Measurements from ENCODE around the gene EFEMP1. TPM values are rescaled to one million over a fixed set of nuclear protein-coding genes. Genes with fewer than 3 reads are reported as not detected.

The EFEMP1 gene
- total RNA-seq, 1 experiment from 2014 or later = 3.2 TPM

GRCh38 chr2:55877087-55877436 lies 46.5 kb downstream of the EFEMP1 start:
- Histone ChIP-seq H4K20me1 (ENCODE audit: insufficient read depth, low read depth, low read length) (no peaks in the 10 kb centered on the region), H2AFZ (ENCODE audit: low read length) (no peak overlapping the region), H3K27ac (ENCODE audit: low read length) (no peak overlapping the region), H3K9me2 (replicated peaks; ENCODE audit: insufficient read depth, low read length) (no peaks in the 10 kb centered on the region), H3K27me3 (ENCODE audit: low read length) (no peaks in the 10 kb centered on the region), H3K79me2 (ENCODE audit: low read length) (no peaks in the 10 kb centered on the region), H3K4me1 (ENCODE audit: low read length) (peaks cover 2% of the 10 kb centered on the region; the same call in 1 of the 2 replicates), H3K9me3 (ENCODE audit: low read length) (no peaks in the 10 kb centered on the region), H3K4me2 (ENCODE audit: low read depth, low read length, poor library complexity, severe bottlenecking) (no peak overlapping the region), H3K4me3 (ENCODE audit: low read length) (no peak overlapping the region), H3K36me3 (ENCODE audit: insufficient read depth, low read length) (no peaks in the 10 kb centered on the region), H3K9ac (ENCODE audit: low read length) (no peak overlapping the region)
- no peak for DNase-seq

- Histone ChIP-seq H3K9me2 (replicated peaks; ENCODE audit: insufficient read depth, low read length) (no peaks in the 10 kb centered on the region), H3K4me3 (ENCODE audit: low read length) (no peak overlapping the region), H3K9me3 (ENCODE audit: low read length) (no peaks in the 10 kb centered on the region), H3K27ac (ENCODE audit: low read length) (no peak overlapping the region), H3K4me1 (ENCODE audit: low read length) (peaks cover 6% of the 10 kb centered on the region), H3K79me2 (ENCODE audit: low read length) (no peaks in the 10 kb centered on the region), H4K20me1 (ENCODE audit: insufficient read depth, low read depth, low read length) (no peaks in the 10 kb centered on the region), H2AFZ (ENCODE audit: low read length) (no peak overlapping the region), H3K27me3 (ENCODE audit: low read length) (no peaks in the 10 kb centered on the region), H3K4me2 (ENCODE audit: low read depth, low read length, poor library complexity, severe bottlenecking) (no peak overlapping the region), H3K36me3 (ENCODE audit: insufficient read depth, low read length) (no peaks in the 10 kb centered on the region), H3K9ac (ENCODE audit: low read length) (no peak overlapping the region)
- DNase-seq = no peak
These were observed 47.0 kb downstream of the EFEMP1 start for GRCh38 chr2:55876429-55877086.

GRCh38 chr2:55875434-55876135 lies 48.0 kb downstream of the EFEMP1 start:
- H3K9ac ChIP-seq (ENCODE audit: low read length) = no peak overlapping the region
- H3K4me1 ChIP-seq (ENCODE audit: low read length) = peaks cover 12% of the 10 kb centered on the region
- no peak overlapping the region for H3K4me3 ChIP-seq (ENCODE audit: low read length)
- H3K9me2 ChIP-seq (replicated peaks; ENCODE audit: insufficient read depth, low read length) = no peaks in the 10 kb centered on the region
- no peaks in the 10 kb centered on the region for H4K20me1 ChIP-seq (ENCODE audit: insufficient read depth, low read depth, low read length)
- H3K27ac ChIP-seq (ENCODE audit: low read length) = no peak overlapping the region
- no peak overlapping the region for H2AFZ ChIP-seq (ENCODE audit: low read length)
- no peaks in the 10 kb centered on the region for H3K36me3 ChIP-seq (ENCODE audit: insufficient read depth, low read length)
- H3K9me3 ChIP-seq (ENCODE audit: low read length) = no peaks in the 10 kb centered on the region
- no peak for DNase-seq
- no peak overlapping the region for H3K4me2 ChIP-seq (ENCODE audit: low read depth, low read length, poor library complexity, severe bottlenecking)
- no peaks in the 10 kb centered on the region for H3K79me2 ChIP-seq (ENCODE audit: low read length)
- H3K27me3 ChIP-seq (ENCODE audit: low read length) = no peaks in the 10 kb centered on the region

- H4K20me1 ChIP-seq (ENCODE audit: insufficient read depth, low read depth, low read length) = no peaks in the 10 kb centered on the region
These were observed 49.2 kb downstream of the EFEMP1 start for GRCh38 chr2:55874338-55874737.

GRCh38 chr2:55871637-55872036 lies 51.9 kb downstream of the EFEMP1 start:
- Histone ChIP-seq H3K4me3 (ENCODE audit: low read length) (no peak overlapping the region), H2AFZ (ENCODE audit: low read length) (no peak overlapping the region), H3K27me3 (ENCODE audit: low read length) (no peaks in the 10 kb centered on the region), H3K9me2 (replicated peaks; ENCODE audit: insufficient read depth, low read length) (no peaks in the 10 kb centered on the region), H3K4me2 (ENCODE audit: low read depth, low read length, poor library complexity, severe bottlenecking) (peak overlapping the region; percentile 9), H3K36me3 (ENCODE audit: insufficient read depth, low read length) (no peaks in the 10 kb centered on the region), H3K27ac (ENCODE audit: low read length) (no peak overlapping the region), H3K9me3 (ENCODE audit: low read length) (no peaks in the 10 kb centered on the region), H3K9ac (ENCODE audit: low read length) (no peak overlapping the region), H3K79me2 (ENCODE audit: low read length) (no peaks in the 10 kb centered on the region), H4K20me1 (ENCODE audit: insufficient read depth, low read depth, low read length) (no peaks in the 10 kb centered on the region), H3K4me1 (ENCODE audit: low read length) (peaks cover 12% of the 10 kb centered on the region)
- DNase-seq = peak; percentile 77

More at GRCh38 chr2:55874338-55874737, 49.2 kb downstream of the EFEMP1 start:
- Histone ChIP-seq H3K4me2 (ENCODE audit: low read depth, low read length, poor library complexity, severe bottlenecking) (no peak overlapping the region), H3K9me3 (ENCODE audit: low read length) (no peaks in the 10 kb centered on the region), H3K4me1 (ENCODE audit: low read length) (peaks cover 12% of the 10 kb centered on the region), H2AFZ (ENCODE audit: low read length) (no peak overlapping the region), H3K4me3 (ENCODE audit: low read length) (no peak overlapping the region), H3K9me2 (replicated peaks; ENCODE audit: insufficient read depth, low read length) (no peaks in the 10 kb centered on the region), H3K36me3 (ENCODE audit: insufficient read depth, low read length) (no peaks in the 10 kb centered on the region), H3K27me3 (ENCODE audit: low read length) (no peaks in the 10 kb centered on the region), H3K79me2 (ENCODE audit: low read length) (no peaks in the 10 kb centered on the region), H3K27ac (ENCODE audit: low read length) (no peak overlapping the region), H3K9ac (ENCODE audit: low read length) (no peak overlapping the region)
- no peak for DNase-seq

- H3K9me2 ChIP-seq (replicated peaks; ENCODE audit: insufficient read depth, low read length) = no peaks in the 10 kb centered on the region
These were observed 53.8 kb downstream of the EFEMP1 start for GRCh38 chr2:55869637-55870325.

GRCh38 chr2:55865096-55865835 lies 58.3 kb downstream of the EFEMP1 start:
- Histone ChIP-seq H3K79me2 (ENCODE audit: low read length) (no peaks in the 10 kb centered on the region), H3K4me2 (ENCODE audit: low read depth, low read length, poor library complexity, severe bottlenecking) (no peak overlapping the region), H3K36me3 (ENCODE audit: insufficient read depth, low read length) (no peaks in the 10 kb centered on the region), H3K9ac (ENCODE audit: low read length) (no peak overlapping the region), H2AFZ (ENCODE audit: low read length) (no peak overlapping the region), H3K4me3 (ENCODE audit: low read length) (no peak overlapping the region), H3K4me1 (ENCODE audit: low read length) (peaks cover 3% of the 10 kb centered on the region; the same call in 1 of the 2 replicates), H4K20me1 (ENCODE audit: insufficient read depth, low read depth, low read length) (no peaks in the 10 kb centered on the region), H3K9me3 (ENCODE audit: low read length) (no peaks in the 10 kb centered on the region), H3K27me3 (ENCODE audit: low read length) (no peaks in the 10 kb centered on the region), H3K9me2 (replicated peaks; ENCODE audit: insufficient read depth, low read length) (no peaks in the 10 kb centered on the region), H3K27ac (ENCODE audit: low read length) (no peak overlapping the region)
- no peak for DNase-seq

More at GRCh38 chr2:55869637-55870325, 53.8 kb downstream of the EFEMP1 start:
- H3K79me2 ChIP-seq (ENCODE audit: low read length) = no peaks in the 10 kb centered on the region
- no peak overlapping the region for H3K27ac ChIP-seq (ENCODE audit: low read length)
- no peaks in the 10 kb centered on the region for H3K27me3 ChIP-seq (ENCODE audit: low read length)
- no peak overlapping the region for H3K9ac ChIP-seq (ENCODE audit: low read length)
- DNase-seq = no peak
- no peaks in the 10 kb centered on the region for H3K9me3 ChIP-seq (ENCODE audit: low read length)
- H4K20me1 ChIP-seq (ENCODE audit: insufficient read depth, low read depth, low read length) = no peaks in the 10 kb centered on the region
- H3K36me3 ChIP-seq (ENCODE audit: insufficient read depth, low read length) = no peaks in the 10 kb centered on the region
- no peak overlapping the region for H2AFZ ChIP-seq (ENCODE audit: low read length)
- H3K4me3 ChIP-seq (ENCODE audit: low read length) = no peak overlapping the region
- H3K4me1 ChIP-seq (ENCODE audit: low read length) = peaks cover 12% of the 10 kb centered on the region
- no peak overlapping the region for H3K4me2 ChIP-seq (ENCODE audit: low read depth, low read length, poor library complexity, severe bottlenecking)

Measured in Karpas-422 (cell line).